Stimulated activated memory B cell treated with anti-CD40 and anti-IgM and Interleukin-4, amounts not matched to agents 10 μg/mL and 1 μg/mL and 100 μg/mL, for 72 hours (primary cell): ENCODE data around the gene PTPRN2.
"Not testable (repeated sequence)": the region's sequence is repeated elsewhere in the genome, so short reads cannot be mapped to it uniquely, and the experiment has no call there.

Experiments
- ATAC-seq: fragments of 150-1000 bp; cut with Tn5 transposase; 2 replicates; pipeline ENCODE4 v1.10.0; 2021
- H3K27ac Mint-ChIP-seq: one replicate; pipeline ENCODE4 v1.8.0; 2022; ENCODE audit warnings: mild to moderate bottlenecking, mixed read lengths
- H3K27me3 Mint-ChIP-seq: one replicate; pipeline ENCODE4 v1.8.0; 2022; ENCODE audit warnings: mixed read lengths
- H3K36me3 Mint-ChIP-seq: one replicate; pipeline ENCODE4 v1.8.0; 2022; ENCODE audit warnings: mixed read lengths
- H3K4me1 Mint-ChIP-seq: one replicate; pipeline ENCODE4 v1.8.0; 2022; ENCODE audit warnings: mixed read lengths
- H3K4me3 Mint-ChIP-seq: one replicate; pipeline ENCODE4 v1.8.0; 2022; ENCODE audit warnings: mild to moderate bottlenecking, moderate library complexity, mixed read lengths
- H3K9me3 Mint-ChIP-seq: one replicate; pipeline ENCODE4 v1.8.0; 2022; ENCODE audit warnings: mixed read lengths

PTPRN2 gene

GRCh38 chr7:157666530-157667040 is 921.0 kb downstream of the PTPRN2 start:
- Mint-ChIP-seq H3K9me3 (no peaks in the 10 kb centered on the region), H3K27ac (no peak overlapping the region), H3K36me3 (no peaks in the 10 kb centered on the region), H3K27me3 (peaks cover 36% of the 10 kb centered on the region), H3K4me3 (no peak overlapping the region), H3K4me1 (no peaks in the 10 kb centered on the region)
- no peak for ATAC-seq

GRCh38 chr7:157665634-157665988 is 922.0 kb downstream of the PTPRN2 start:
- peaks cover 26% of the 10 kb centered on the region for H3K27me3 Mint-ChIP-seq
- not testable (repeated sequence) for ATAC-seq, H3K9me3 Mint-ChIP-seq, H3K4me1 Mint-ChIP-seq, H3K36me3 Mint-ChIP-seq, H3K27ac Mint-ChIP-seq, H3K4me3 Mint-ChIP-seq

- Mint-ChIP-seq H3K4me1 (peaks cover 4% of the 10 kb centered on the region), H3K36me3 (no peaks in the 10 kb centered on the region)
These were observed 922.6 kb downstream of the PTPRN2 start for GRCh38 chr7:157664871-157665633.

GRCh38 chr7:157664034-157664433 is 923.6 kb downstream of the PTPRN2 start:
- H3K36me3 Mint-ChIP-seq = no peaks in the 10 kb centered on the region
- no peaks in the 10 kb centered on the region for H3K9me3 Mint-ChIP-seq
- no peak for ATAC-seq
- H3K27me3 Mint-ChIP-seq = peaks cover 11% of the 10 kb centered on the region
- H3K4me1 Mint-ChIP-seq = peaks cover 7% of the 10 kb centered on the region
- no peak overlapping the region for H3K27ac Mint-ChIP-seq
- H3K4me3 Mint-ChIP-seq = no peak overlapping the region

More at GRCh38 chr7:157664871-157665633, 922.6 kb downstream of the PTPRN2 start:
- no peak overlapping the region for H3K27ac Mint-ChIP-seq
- ATAC-seq = no peak
- peaks cover 21% of the 10 kb centered on the region for H3K27me3 Mint-ChIP-seq
- H3K4me3 Mint-ChIP-seq = no peak overlapping the region
- no peaks in the 10 kb centered on the region for H3K9me3 Mint-ChIP-seq

- peaks cover 7% of the 10 kb centered on the region for H3K4me1 Mint-ChIP-seq
- H3K27me3 Mint-ChIP-seq = peaks cover 2% of the 10 kb centered on the region
- no peak overlapping the region for H3K4me3 Mint-ChIP-seq
- no peaks in the 10 kb centered on the region for H3K9me3 Mint-ChIP-seq
- H3K36me3 Mint-ChIP-seq = no peaks in the 10 kb centered on the region
- H3K27ac Mint-ChIP-seq = no peak overlapping the region
- peak; percentile 22 for ATAC-seq
These were observed 924.5 kb downstream of the PTPRN2 start for GRCh38 chr7:157662981-157663716.

- H3K36me3 Mint-ChIP-seq = no peaks in the 10 kb centered on the region
- peaks cover 7% of the 10 kb centered on the region for H3K4me1 Mint-ChIP-seq
- H3K27ac Mint-ChIP-seq = no peak overlapping the region
- H3K4me3 Mint-ChIP-seq = no peak overlapping the region
- no peaks in the 10 kb centered on the region for H3K9me3 Mint-ChIP-seq
- no peak for ATAC-seq
- no peaks in the 10 kb centered on the region for H3K27me3 Mint-ChIP-seq
These were observed 925.4 kb downstream of the PTPRN2 start for GRCh38 chr7:157662110-157662791.

GRCh38 chr7:157661611-157661975 is 926.0 kb downstream of the PTPRN2 start:
- peaks cover 7% of the 10 kb centered on the region for H3K4me1 Mint-ChIP-seq
- H3K27me3 Mint-ChIP-seq = no peaks in the 10 kb centered on the region
- no peaks in the 10 kb centered on the region for H3K9me3 Mint-ChIP-seq
- no peaks in the 10 kb centered on the region for H3K36me3 Mint-ChIP-seq
- ATAC-seq = no peak
- no peak overlapping the region for H3K27ac Mint-ChIP-seq
- no peak overlapping the region for H3K4me3 Mint-ChIP-seq

- Mint-ChIP-seq H3K27ac (no peak overlapping the region), H3K4me1 (peaks cover 7% of the 10 kb centered on the region), H3K36me3 (no peaks in the 10 kb centered on the region)
These were observed 926.5 kb downstream of the PTPRN2 start for GRCh38 chr7:157660971-157661610.

GRCh38 chr7:157658851-157659412 is 928.7 kb downstream of the PTPRN2 start:
- peaks cover 7% of the 10 kb centered on the region for H3K4me1 Mint-ChIP-seq

More at GRCh38 chr7:157660971-157661610, 926.5 kb downstream of the PTPRN2 start:
- no peaks in the 10 kb centered on the region for H3K9me3 Mint-ChIP-seq
- no peaks in the 10 kb centered on the region for H3K27me3 Mint-ChIP-seq
- H3K4me3 Mint-ChIP-seq = no peak overlapping the region
- no peak for ATAC-seq

GRCh38 chr7:157657741-157658740 is 929.6 kb downstream of the PTPRN2 start:
- Mint-ChIP-seq H3K9me3 (no peaks in the 10 kb centered on the region), H3K27ac (no peak overlapping the region), H3K4me1 (peaks cover 7% of the 10 kb centered on the region), H3K27me3 (no peaks in the 10 kb centered on the region), H3K36me3 (no peaks in the 10 kb centered on the region), H3K4me3 (no peak overlapping the region)
- no peak for ATAC-seq

More at GRCh38 chr7:157658851-157659412, 928.7 kb downstream of the PTPRN2 start:
- no peaks in the 10 kb centered on the region for H3K27me3 Mint-ChIP-seq
- no peaks in the 10 kb centered on the region for H3K9me3 Mint-ChIP-seq
- H3K36me3 Mint-ChIP-seq = no peaks in the 10 kb centered on the region
- H3K27ac Mint-ChIP-seq = no peak overlapping the region
- no peak for ATAC-seq
- no peak overlapping the region for H3K4me3 Mint-ChIP-seq

- no peak for ATAC-seq
- H3K9me3 Mint-ChIP-seq = no peaks in the 10 kb centered on the region
- no peak overlapping the region for H3K27ac Mint-ChIP-seq
- H3K27me3 Mint-ChIP-seq = no peaks in the 10 kb centered on the region
- H3K36me3 Mint-ChIP-seq = no peaks in the 10 kb centered on the region
- peaks cover 7% of the 10 kb centered on the region for H3K4me1 Mint-ChIP-seq
- H3K4me3 Mint-ChIP-seq = no peak overlapping the region
These were observed 931.3 kb downstream of the PTPRN2 start for GRCh38 chr7:157656195-157656769.

- no peak for ATAC-seq
- Mint-ChIP-seq H3K27ac (no peak overlapping the region), H3K27me3 (no peaks in the 10 kb centered on the region), H3K9me3 (peaks cover 3% of the 10 kb centered on the region), H3K4me3 (no peak overlapping the region), H3K4me1 (no peaks in the 10 kb centered on the region), H3K36me3 (no peaks in the 10 kb centered on the region)
These were observed 933.3 kb downstream of the PTPRN2 start for GRCh38 chr7:157654350-157654749.

- Mint-ChIP-seq H3K9me3 (peaks cover 3% of the 10 kb centered on the region), H3K27me3 (no peaks in the 10 kb centered on the region), H3K4me3 (no peak overlapping the region), H3K27ac (no peak overlapping the region), H3K4me1 (no peaks in the 10 kb centered on the region), H3K36me3 (no peaks in the 10 kb centered on the region)
- ATAC-seq = no peak
These were observed 933.8 kb downstream of the PTPRN2 start for GRCh38 chr7:157653827-157654207.
